DMS79 treated with DMSO at 0.1 percent for 48 hours (cell line): ENCODE results near the gene OPN1MW.
"Not testable (repeated sequence)": the region's sequence is repeated elsewhere in the genome, so short reads cannot be mapped to it uniquely, and the experiment has no call there.

Experiments used
- DNase-seq: peaks from one replicate; lab custom pipeline; 2025; lab: John Stamatoyannopoulos, UW

The OPN1MW gene

DNA sequence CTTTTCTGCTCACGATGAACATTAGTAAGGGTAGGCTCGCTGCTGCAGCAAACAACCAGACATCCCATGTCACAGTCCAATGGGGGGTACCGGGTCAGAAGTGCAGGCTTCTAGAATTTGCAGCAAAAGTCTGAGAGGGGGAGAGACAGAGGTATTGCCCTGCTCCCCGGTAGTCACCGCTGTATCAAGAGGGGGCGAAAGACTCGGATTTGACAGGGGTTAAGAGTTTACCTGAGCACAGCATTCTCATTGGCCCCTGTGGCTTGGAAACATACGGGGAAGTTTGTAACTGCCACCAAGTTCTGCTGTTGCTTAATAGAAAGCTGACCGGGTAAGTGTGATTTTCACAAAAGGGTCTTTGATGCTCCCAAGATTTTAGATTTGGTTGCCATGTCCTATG is 28.7 kb downstream of the OPN1MW start:
- DNase-seq, result not testable (repeated sequence)

- DNase-seq, result not testable (repeated sequence)
These were observed 29.1 kb downstream of the OPN1MW start for GRCh38 chrX:154211499-154211898.

DNA sequence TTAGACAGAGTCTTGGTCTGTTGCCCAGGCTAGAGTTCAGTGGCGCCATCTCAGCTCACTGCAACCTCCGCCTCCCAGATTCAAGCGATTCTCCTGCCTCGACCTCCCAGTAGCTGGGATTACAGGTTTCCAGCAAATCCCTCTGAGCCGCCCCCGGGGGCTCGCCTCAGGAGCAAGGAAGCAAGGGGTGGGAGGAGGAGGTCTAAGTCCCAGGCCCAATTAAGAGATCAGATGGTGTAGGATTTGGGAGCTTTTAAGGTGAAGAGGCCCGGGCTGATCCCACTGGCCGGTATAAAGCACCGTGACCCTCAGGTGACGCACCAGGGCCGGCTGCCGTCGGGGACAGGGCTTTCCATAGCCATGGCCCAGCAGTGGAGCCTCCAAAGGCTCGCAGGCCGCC is 37.1 kb downstream of the OPN1MW start, which contains the start of gene OPN1MW2:
OPN1MW2 (plus strand) TSS at position 301 of the 400 bp plus-strand sequence; CDS start at position 361, 60 bp downstream.
- DNase-seq, result not testable (repeated sequence)

GRCh38 chrX:154225292-154225691 is 42.9 kb downstream of the OPN1MW start:
- not testable (repeated sequence) for DNase-seq

- not testable (repeated sequence) for DNase-seq
These were observed 44.3 kb downstream of the OPN1MW start for GRCh38 chrX:154226706-154227105.

DNA sequence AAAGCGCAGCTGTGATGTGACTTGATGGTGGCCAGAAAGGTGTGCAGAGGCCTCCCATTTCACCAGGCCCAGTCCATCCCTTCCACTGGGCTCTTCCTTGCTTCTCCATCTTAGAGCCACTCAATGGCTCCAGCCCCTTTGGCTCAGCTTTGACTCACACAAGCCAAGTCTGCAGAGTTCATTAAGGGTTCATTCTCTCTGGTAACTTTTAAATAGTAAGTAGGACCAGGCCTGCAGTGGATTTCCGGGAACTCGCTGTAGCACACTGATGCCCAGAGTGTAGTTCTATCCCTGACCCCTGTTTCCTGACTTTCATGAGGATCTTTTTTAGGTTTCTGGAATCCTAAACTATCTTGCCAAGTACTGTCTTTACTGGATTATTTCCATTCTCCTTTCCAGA is 49.0 kb downstream of the OPN1MW start:
- not testable (repeated sequence) for DNase-seq

DNA sequence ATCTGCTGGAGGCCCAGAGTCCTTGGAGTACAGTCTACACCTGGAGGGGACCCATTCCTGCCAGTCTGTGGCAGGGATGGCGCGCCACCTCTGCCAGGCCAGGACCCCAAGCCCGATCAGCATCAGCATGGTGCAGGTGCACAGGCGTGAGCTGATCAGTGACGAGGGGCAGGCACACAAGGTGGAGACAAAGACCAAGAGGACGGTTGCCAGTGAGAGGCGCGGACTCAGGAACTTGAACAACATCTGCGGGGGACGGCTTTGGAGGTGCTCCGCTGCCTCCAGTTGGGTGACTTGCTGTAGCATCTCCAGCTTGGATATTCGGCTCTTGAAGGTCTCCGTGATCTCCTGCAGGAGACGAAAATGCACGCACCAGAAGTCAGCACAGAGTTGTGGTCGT is 51.2 kb downstream of the OPN1MW start:
- DNase-seq, result not testable (repeated sequence)

GRCh38 chrX:154238939-154239559 is 56.7 kb downstream of the OPN1MW start:
- DNase-seq, result not testable (repeated sequence)

DNA sequence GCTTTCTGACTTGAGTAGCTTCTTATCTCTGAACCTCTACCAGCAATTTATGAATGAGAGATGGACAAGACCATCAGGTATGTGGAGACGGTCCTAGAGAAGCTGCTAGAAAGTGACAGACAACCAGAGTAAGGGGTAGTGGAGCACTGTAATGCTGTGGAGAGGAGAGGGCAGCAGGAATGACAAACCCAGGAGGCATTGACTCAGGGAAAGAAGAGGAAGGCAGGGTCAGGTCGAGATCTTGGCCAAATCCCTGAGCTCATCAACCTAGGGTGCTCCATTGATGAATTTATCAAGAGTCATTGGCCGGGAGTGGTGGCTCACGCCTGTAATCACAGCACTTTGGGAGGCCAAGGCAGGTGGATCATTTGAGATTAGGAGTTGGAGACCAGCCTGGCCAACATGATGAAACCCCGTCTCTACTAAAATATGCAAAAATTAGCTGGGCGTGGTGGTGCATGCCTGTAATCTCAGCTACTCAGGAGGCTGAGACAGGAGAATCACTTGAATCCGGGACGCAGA is 57.6 kb downstream of the OPN1MW start:
- DNase-seq, result not testable (repeated sequence)
